Epithelial cell of proximal tubule (primary cell): ENCODE measurements around the gene PHLPP1. TPM values are rescaled to one million over a fixed set of nuclear protein-coding genes. Genes with fewer than 3 reads are reported as not detected.

Experiments used
- DNase-seq: peaks from one replicate; pipeline ENCODE4 v3.0.0-alpha.2; 2011; ENCODE audit warnings: low read depth
- H3K4me3 ChIP-seq: 2 replicates; pipeline ENCODE4 v1.5.1; 2011; ENCODE audit warnings: low read depth, mild to moderate bottlenecking, low read length
- CTCF ChIP-seq: conservative IDR thresholded peaks from 2 replicates; pipeline ENCODE4 v1.5.1; 2012; ENCODE audit warnings: low read depth, mild to moderate bottlenecking, low read length
- total RNA-seq: library from RNA; depleted of rRNA; stranded (reverse); fragments of >200 nt; gene quantifications from 2 replicates; pipeline ENCODE4 v1.2.3, GENCODE V29; 2015

Gene PHLPP1
- total RNA-seq, 1 donor from 2014 or later = 9.0 TPM

GRCh38 chr18:62877411-62878221 lies 162.3 kb downstream of the PHLPP1 start:
- DNase-seq = peak; percentile 29
- no peak overlapping the region for H3K4me3 ChIP-seq
- TF ChIP-seq CTCF = no peak

GRCh38 chr18:62878305-62878704 lies 163.0 kb downstream of the PHLPP1 start:
- no peak for DNase-seq
- no peak for TF ChIP-seq CTCF
- H3K4me3 ChIP-seq = no peak overlapping the region

GRCh38 chr18:62880034-62880433 lies 164.7 kb downstream of the PHLPP1 start:
- no peak for TF ChIP-seq CTCF
- no peak overlapping the region for H3K4me3 ChIP-seq
- DNase-seq = no peak

- TF ChIP-seq CTCF = no peak
- DNase-seq = no peak
- no peak overlapping the region for H3K4me3 ChIP-seq
These were observed 165.5 kb downstream of the PHLPP1 start for GRCh38 chr18:62880673-62881364.

GRCh38 chr18:62881509-62882016 lies 166.2 kb downstream of the PHLPP1 start:
- H3K4me3 ChIP-seq = no peak overlapping the region
- peak; percentile 84 for DNase-seq
- TF ChIP-seq CTCF = no peak

- TF ChIP-seq CTCF = no peak
- no peak overlapping the region for H3K4me3 ChIP-seq
- no peak for DNase-seq
These were observed 168.8 kb downstream of the PHLPP1 start for GRCh38 chr18:62883937-62884735.
